Gastroesophageal sphincter (tissue), 3 donors: ENCODE data around the gene FAM222B.

Experiments used
- CTCF ChIP-seq, 4 experiments: fragments of 200-600 bp in 2 of 4; fragments of 450-650 bp in 2 of 4; sonication (generic) in 1 of 4; IDR thresholded peaks; one replicate each; pipeline ENCODE4 v1.5.1; 2017 to 2019; ENCODE audit warnings: antibody characterized with exemption in 4 of 4, mild to moderate bottlenecking in 2 of 4, moderate library complexity in 2 of 4
- EP300 ChIP-seq: sonication (generic); formaldehyde crosslinking; IDR thresholded peaks from one replicate; pipeline ENCODE4 v1.6.1; 2017; ENCODE audit warnings: antibody characterized with exemption, mild to moderate bottlenecking
- POLR2A ChIP-seq, 2 donors: fragments of 450-650 bp; IDR thresholded peaks; one replicate each; pipeline ENCODE4 v1.6.1; 2017; ENCODE audit warnings: antibody characterized with exemption in 2 of 2, mild to moderate bottlenecking in 2 of 2, moderate library complexity in 1 of 2
- POLR2AphosphoS5 ChIP-seq: sonication (generic); formaldehyde crosslinking; IDR thresholded peaks from one replicate; pipeline ENCODE4 v1.6.1; 2017; ENCODE audit warnings: antibody characterized with exemption

GRCh38 chr17:28849281-28849680 is 6.7 kb upstream of the FAM222B start:
- no peak for TF ChIP-seq POLR2A (IDR thresholded peaks at IDR 0.05)
- no peak for TF ChIP-seq CTCF (IDR thresholded peaks at IDR 0.05)
- no peak for TF ChIP-seq POLR2AphosphoS5
- TF ChIP-seq EP300 = no peak
